CD8-positive, alpha-beta memory T cell (primary cell): Measurements from ENCODE around the gene TEX51. TPM values are rescaled to one million over a fixed set of nuclear protein-coding genes. Genes with fewer than 3 reads are reported as not detected.

Experiments used
- CTCF ChIA-PET: fragments of 350-600 bp; sonication (Branson Sonifier 250); formaldehyde crosslinking; loops from one replicate; lab custom pipeline; 2021; ENCODE audit warnings: antibody characterized with exemption; lab: Charles Lee
- POLR2A ChIA-PET: fragments of 350-600 bp; sonication (Branson Sonifier 250); formaldehyde crosslinking; loops from one replicate; lab custom pipeline; 2021; ENCODE audit warnings: antibody characterized with exemption; lab: Charles Lee
- DNase-seq, 5 donors: peaks; one replicate each; pipeline versions ENCODE4 v3.0.0 to v3.0.0-alpha.2; 2020 to 2022; ENCODE audit warnings: mixed read lengths in 1 of 5
- H3K27ac ChIP-seq: one replicate; pipeline ENCODE4 v1.7.0; 2013; ENCODE audit warnings: low read depth, mild to moderate bottlenecking, low read length, moderate library complexity
- H3K27me3 ChIP-seq: 2 replicates; pipeline ENCODE4 v1.7.0; 2013; ENCODE audit warnings: low read length, mild to moderate bottlenecking; ENCODE audit not compliant: insufficient read depth, poor library complexity, severe bottlenecking
- H3K36me3 ChIP-seq: 2 replicates; pipeline ENCODE4 v1.7.0; 2013; ENCODE audit warnings: mild to moderate bottlenecking, low read length, moderate library complexity; ENCODE audit not compliant: insufficient read depth
- H3K4me1 ChIP-seq: 2 replicates; pipeline ENCODE4 v1.7.0; 2013; ENCODE audit warnings: mild to moderate bottlenecking, low read length, moderate library complexity; ENCODE audit not compliant: insufficient read depth
- H3K4me3 ChIP-seq: 2 replicates; pipeline ENCODE4 v1.7.0; 2013; ENCODE audit warnings: mild to moderate bottlenecking, low read length
- H3K9me3 ChIP-seq: 2 replicates; pipeline ENCODE4 v1.7.0; 2013; ENCODE audit warnings: mild to moderate bottlenecking, low read length
- H3K27ac Mint-ChIP-seq, 8 donors: one replicate each; pipeline ENCODE4 v1.8.0; 2020 to 2021; ENCODE audit warnings: mixed read lengths in 8 of 8, mild to moderate bottlenecking in 6 of 8, inconsistent platforms in 3 of 8, moderate library complexity in 3 of 8
- H3K27me3 Mint-ChIP-seq, 2 donors: one replicate each; pipeline ENCODE4 v1.8.0; 2020 to 2021; ENCODE audit warnings: mixed read lengths in 2 of 2, mild to moderate bottlenecking in 1 of 2, moderate library complexity in 1 of 2
- H3K36me3 Mint-ChIP-seq, 3 donors: one replicate each; pipeline ENCODE4 v1.8.0; 2020 to 2021; ENCODE audit warnings: mixed read lengths in 3 of 3, inconsistent platforms in 1 of 3, mild to moderate bottlenecking in 1 of 3
- H3K4me1 Mint-ChIP-seq, 3 donors: one replicate each; pipeline ENCODE4 v1.8.0; 2020 to 2021; ENCODE audit warnings: mixed read lengths in 3 of 3, inconsistent platforms in 1 of 3, mild to moderate bottlenecking in 1 of 3
- H3K4me3 Mint-ChIP-seq, 7 donors: one replicate each; pipeline ENCODE4 v1.8.0; 2020 to 2021; ENCODE audit warnings: mixed read lengths in 7 of 7, mild to moderate bottlenecking in 6 of 7, moderate library complexity in 4 of 7, inconsistent platforms in 2 of 7
- H3K9me3 Mint-ChIP-seq, 5 donors: one replicate each; pipeline ENCODE4 v1.8.0; 2020 to 2022; ENCODE audit warnings: mixed read lengths in 5 of 5, mild to moderate bottlenecking in 3 of 5, moderate library complexity in 2 of 5, inconsistent platforms in 1 of 5
- polyA plus RNA-seq: library from polyadenylated mRNA; unstranded; fragments of 300-500 nt; fragmentation: Illumina TruSeq; gene quantifications from one replicate; pipeline ENCODE4 v1.2.3, GENCODE V29; 2021
- total RNA-seq, 2 experiments: library from RNA; stranded (reverse); gene quantifications; one replicate each; pipeline ENCODE4 v1.2.3, GENCODE V29; 2021

TEX51 gene
- total and polyA plus RNA-seq, 3 experiments from 2014 or later, result not detected

DNA sequence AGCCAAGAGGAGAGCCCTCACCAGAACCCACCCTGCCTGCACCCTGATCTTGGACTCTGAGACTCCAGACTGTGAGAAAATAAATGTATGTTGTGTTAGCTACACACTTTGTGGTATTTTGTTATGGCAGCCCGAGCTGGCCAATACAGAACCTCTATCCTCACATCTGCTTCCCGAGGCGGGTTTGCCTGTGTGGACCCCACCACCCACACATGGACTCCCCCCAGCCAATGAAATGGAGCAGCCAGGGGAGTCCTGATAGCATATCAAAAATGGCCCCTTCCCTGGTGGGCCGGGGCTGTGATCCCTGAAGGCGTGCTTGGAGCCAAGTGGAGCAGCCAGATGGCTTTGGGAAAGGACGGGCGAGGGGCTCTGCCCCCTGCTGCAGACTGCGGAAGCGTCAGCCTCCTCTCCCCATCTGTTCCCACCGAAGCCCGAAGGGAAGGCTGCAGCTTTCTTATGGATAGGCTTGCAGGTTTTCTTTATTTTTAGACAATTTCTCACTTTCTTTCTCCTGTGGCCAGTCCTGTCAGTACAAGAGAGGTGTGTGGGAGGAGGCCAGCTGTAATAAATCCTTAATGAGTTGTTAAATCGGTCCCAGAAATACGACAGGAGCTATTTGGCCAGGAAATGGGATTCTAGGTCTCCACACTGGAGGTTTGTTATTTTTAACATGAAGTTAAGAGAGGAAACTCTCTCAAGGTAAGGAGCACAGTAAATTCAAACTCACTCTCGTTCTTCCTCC is 34.4 kb downstream of the TEX51 start:
- CTCF ChIA-PET, result no interaction called here
- Histone ChIP-seq H3K36me3 (no peaks in the 10 kb centered on the region), H3K9me3 (no peaks in the 10 kb centered on the region), H3K4me1 (no peaks in the 10 kb centered on the region), H3K27me3 (no peaks in the 10 kb centered on the region), H3K27ac (no peak overlapping the region), H3K4me3 (no peak overlapping the region)
- Mint-ChIP-seq H3K27me3 (peaks cover 4 to 40% of the 10 kb centered on the region in 2 donors), H3K27ac (peak overlapping the region in 1 of 8 donors; percentile 3), H3K9me3 (peaks cover 4 to 10% (median 7%) of the 10 kb centered on the region in 5 donors), H3K36me3 (peaks cover 0 to 3% (median 0%) of the 10 kb centered on the region in 3 donors), H3K4me1 (peaks cover 4 to 10% (median 7%) of the 10 kb centered on the region in 3 donors), H3K4me3 (no peak overlapping the region)
- no peak for DNase-seq
- POLR2A ChIA-PET, result no interaction called here

DNA sequence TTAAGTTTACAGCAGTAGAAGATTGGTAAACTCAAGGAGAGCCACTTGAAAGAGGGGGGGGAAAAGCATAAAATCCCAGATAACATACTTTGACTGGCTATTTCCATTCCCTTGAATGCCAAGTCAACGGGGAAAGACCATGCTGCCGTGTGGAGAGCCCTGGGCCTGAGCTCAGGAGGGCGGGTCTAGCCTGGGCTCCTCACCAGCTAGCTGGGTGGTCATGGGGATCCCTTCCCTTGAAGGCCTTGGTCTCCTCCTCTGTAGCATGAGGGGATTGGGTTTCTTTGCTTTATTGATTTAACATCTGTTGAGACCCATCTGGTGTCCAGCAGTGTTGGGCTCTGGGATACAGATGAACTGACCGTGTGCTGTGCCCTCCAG is 35.0 kb downstream of the TEX51 start:
- Mint-ChIP-seq H3K4me1 (peaks cover 4 to 10% (median 7%) of the 10 kb centered on the region in 3 donors), H3K9me3 (peaks cover 4 to 10% (median 7%) of the 10 kb centered on the region in 5 donors), H3K27me3 (peaks cover 4 to 45% of the 10 kb centered on the region in 2 donors), H3K27ac (no peak overlapping the region), H3K36me3 (peaks cover 0 to 3% (median 0%) of the 10 kb centered on the region in 3 donors), H3K4me3 (no peak overlapping the region)
- Histone ChIP-seq H3K36me3 (no peaks in the 10 kb centered on the region), H3K27me3 (no peaks in the 10 kb centered on the region), H3K4me3 (no peak overlapping the region), H3K27ac (no peak overlapping the region), H3K9me3 (no peaks in the 10 kb centered on the region), H3K4me1 (no peaks in the 10 kb centered on the region)
- DNase-seq, result no peak
- POLR2A ChIA-PET, result no interaction called here
- CTCF ChIA-PET, result no interaction called here

DNA sequence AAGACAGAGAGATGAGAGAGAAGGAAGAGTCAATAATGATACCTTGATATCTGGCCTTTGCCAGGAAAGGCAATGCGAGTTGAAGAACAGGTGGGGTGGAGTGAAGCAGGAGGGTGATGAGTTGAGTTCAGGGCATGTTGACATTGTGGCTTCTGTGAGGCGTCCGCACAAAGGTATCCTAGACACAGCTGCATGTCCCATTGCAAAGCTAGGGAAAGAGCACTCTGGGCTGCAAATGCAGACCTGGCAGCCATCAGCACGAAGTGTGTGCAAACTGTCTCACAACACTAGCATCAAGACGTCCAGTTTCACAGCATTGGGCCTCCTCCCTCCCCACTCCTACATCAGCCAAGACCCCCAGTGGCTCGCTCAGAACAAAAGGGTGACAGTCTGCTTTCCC is 36.1 kb downstream of the TEX51 start:
- H3K36me3 ChIP-seq, result no peaks in the 10 kb centered on the region
- H3K9me3 Mint-ChIP-seq, result peaks cover 4 to 9% (median 5%) of the 10 kb centered on the region in 5 donors
- peaks cover 0 to 3% (median 0%) of the 10 kb centered on the region in 3 donors for H3K36me3 Mint-ChIP-seq
- peaks cover 4 to 10% (median 7%) of the 10 kb centered on the region in 3 donors for H3K4me1 Mint-ChIP-seq
- no peaks in the 10 kb centered on the region for H3K9me3 ChIP-seq
- no peaks in the 10 kb centered on the region for H3K4me1 ChIP-seq
- no peak overlapping the region for H3K27ac ChIP-seq
- H3K27me3 ChIP-seq, result no peaks in the 10 kb centered on the region
- no peak for DNase-seq
- H3K27me3 Mint-ChIP-seq, result peaks cover 4 to 44% of the 10 kb centered on the region in 2 donors
- H3K27ac Mint-ChIP-seq, result no peak overlapping the region
- ChIA-PET CTCF (no interaction called here), POLR2A (no interaction called here)
- peak overlapping the region in 1 of 7 donors; percentile 74 for H3K4me3 Mint-ChIP-seq
- no peak overlapping the region for H3K4me3 ChIP-seq

DNA sequence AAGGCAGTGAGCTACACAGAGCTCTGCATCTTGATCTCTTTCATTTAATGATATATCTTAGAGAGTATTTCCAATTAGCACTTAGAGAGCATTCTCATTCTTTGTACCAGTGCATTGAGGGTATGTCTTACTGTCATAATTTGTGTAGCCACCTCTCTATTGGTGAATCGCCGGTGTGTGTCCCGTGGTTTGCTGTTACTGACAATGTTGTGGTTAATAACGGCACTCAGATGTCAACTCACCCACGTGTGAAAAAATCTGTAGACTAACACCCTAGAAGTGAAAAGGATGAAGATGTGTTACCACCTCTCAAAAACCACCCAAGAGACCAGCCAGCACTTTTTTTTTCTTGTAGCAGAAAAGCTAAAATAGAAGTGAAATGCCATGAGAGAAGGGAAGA is 37.1 kb downstream of the TEX51 start:
- CTCF ChIA-PET, result no interaction called here
- H3K27ac Mint-ChIP-seq, result peak overlapping the region in 1 of 8 donors; percentile 76
- H3K9me3 ChIP-seq, result no peaks in the 10 kb centered on the region
- no peaks in the 10 kb centered on the region for H3K27me3 ChIP-seq
- H3K36me3 Mint-ChIP-seq, result no peaks in the 10 kb centered on the region
- no peak overlapping the region for H3K4me3 ChIP-seq
- peaks cover 4 to 10% (median 7%) of the 10 kb centered on the region in 3 donors for H3K4me1 Mint-ChIP-seq
- H3K36me3 ChIP-seq, result no peaks in the 10 kb centered on the region
- H3K4me3 Mint-ChIP-seq, result peak overlapping the region in 1 of 7 donors; percentile 4
- no peak for DNase-seq
- no peaks in the 10 kb centered on the region for H3K4me1 ChIP-seq
- POLR2A ChIA-PET, result no interaction called here
- H3K27ac ChIP-seq, result no peak overlapping the region
- peaks cover 4 to 45% of the 10 kb centered on the region in 2 donors for H3K27me3 Mint-ChIP-seq
- H3K9me3 Mint-ChIP-seq, result no peaks in the 10 kb centered on the region

DNA sequence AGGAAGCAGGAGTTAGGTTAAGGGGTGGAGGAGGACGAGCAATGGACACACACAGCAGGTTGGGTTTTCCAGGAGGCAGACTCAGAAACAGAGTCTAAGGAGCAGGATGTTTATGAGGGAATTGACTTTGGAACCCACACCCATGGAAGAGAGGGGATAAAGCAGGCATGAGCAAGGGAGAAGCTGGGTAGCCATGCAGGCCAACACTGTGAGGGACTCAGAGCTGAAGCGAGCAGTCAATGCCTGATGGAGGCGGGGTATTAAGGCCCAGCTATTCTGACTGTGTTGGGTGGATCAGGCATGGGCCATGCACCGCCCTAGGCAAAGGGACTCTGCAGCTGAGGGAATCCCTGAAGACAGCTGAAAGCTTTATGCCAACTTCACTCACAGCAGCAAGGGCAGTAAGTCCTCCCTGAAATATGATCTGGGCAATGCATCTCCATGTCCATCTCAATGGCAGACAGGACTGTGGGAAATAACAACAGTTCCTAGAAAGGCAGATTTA is 37.6 kb downstream of the TEX51 start:
- H3K27ac Mint-ChIP-seq, result peak overlapping the region in 1 of 8 donors; percentile 76
- no peak overlapping the region for H3K4me3 ChIP-seq
- no peak overlapping the region for H3K27ac ChIP-seq
- POLR2A ChIA-PET, result no interaction called here
- no peak for DNase-seq
- CTCF ChIA-PET, result no interaction called here
- no peaks in the 10 kb centered on the region for H3K4me1 ChIP-seq
- no peaks in the 10 kb centered on the region for H3K27me3 ChIP-seq
- peaks cover 4 to 10% (median 7%) of the 10 kb centered on the region in 3 donors for H3K4me1 Mint-ChIP-seq
- no peaks in the 10 kb centered on the region for H3K36me3 ChIP-seq
- no peaks in the 10 kb centered on the region for H3K9me3 ChIP-seq
- H3K27me3 Mint-ChIP-seq, result peaks cover 4 to 49% of the 10 kb centered on the region in 2 donors
- H3K4me3 Mint-ChIP-seq, result no peak overlapping the region
- H3K36me3 Mint-ChIP-seq, result no peaks in the 10 kb centered on the region
- H3K9me3 Mint-ChIP-seq, result no peaks in the 10 kb centered on the region

DNA sequence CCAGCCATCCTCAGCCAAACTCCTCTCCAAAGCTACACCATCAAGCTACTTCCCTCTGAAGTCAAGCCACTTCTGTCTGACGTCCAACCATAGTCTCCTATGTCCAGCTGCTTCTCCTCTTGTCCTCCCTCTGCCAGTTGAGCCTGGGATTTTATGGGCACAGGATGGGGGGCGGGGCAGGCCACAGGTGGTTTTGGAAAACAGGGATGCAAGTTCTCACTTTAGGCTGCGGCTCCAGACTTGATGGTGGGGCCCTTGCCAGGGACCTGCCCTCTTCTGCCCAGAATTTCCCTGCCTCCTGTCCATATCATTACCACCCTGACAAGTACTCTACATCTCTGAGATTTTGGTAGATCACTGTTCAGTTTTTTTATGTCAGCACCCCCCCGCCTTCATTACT is 41.6 kb downstream of the TEX51 start:
- no peak overlapping the region for H3K27ac Mint-ChIP-seq
- peaks cover 0 to 7% (median 3%) of the 10 kb centered on the region in 5 donors for H3K9me3 Mint-ChIP-seq
- DNase-seq, result no peak
- Histone ChIP-seq H3K27ac (no peak overlapping the region), H3K4me1 (no peaks in the 10 kb centered on the region), H3K9me3 (no peaks in the 10 kb centered on the region), H3K27me3 (peaks cover 3% of the 10 kb centered on the region), H3K36me3 (no peaks in the 10 kb centered on the region), H3K4me3 (no peak overlapping the region)
- ChIA-PET POLR2A (no interaction called here), CTCF (no interaction called here)
- H3K36me3 Mint-ChIP-seq, result no peaks in the 10 kb centered on the region
- peaks cover 4 to 10% (median 7%) of the 10 kb centered on the region in 3 donors for H3K4me1 Mint-ChIP-seq
- H3K4me3 Mint-ChIP-seq, result no peak overlapping the region
- H3K27me3 Mint-ChIP-seq, result peaks cover 8 to 59% of the 10 kb centered on the region in 2 donors

DNA sequence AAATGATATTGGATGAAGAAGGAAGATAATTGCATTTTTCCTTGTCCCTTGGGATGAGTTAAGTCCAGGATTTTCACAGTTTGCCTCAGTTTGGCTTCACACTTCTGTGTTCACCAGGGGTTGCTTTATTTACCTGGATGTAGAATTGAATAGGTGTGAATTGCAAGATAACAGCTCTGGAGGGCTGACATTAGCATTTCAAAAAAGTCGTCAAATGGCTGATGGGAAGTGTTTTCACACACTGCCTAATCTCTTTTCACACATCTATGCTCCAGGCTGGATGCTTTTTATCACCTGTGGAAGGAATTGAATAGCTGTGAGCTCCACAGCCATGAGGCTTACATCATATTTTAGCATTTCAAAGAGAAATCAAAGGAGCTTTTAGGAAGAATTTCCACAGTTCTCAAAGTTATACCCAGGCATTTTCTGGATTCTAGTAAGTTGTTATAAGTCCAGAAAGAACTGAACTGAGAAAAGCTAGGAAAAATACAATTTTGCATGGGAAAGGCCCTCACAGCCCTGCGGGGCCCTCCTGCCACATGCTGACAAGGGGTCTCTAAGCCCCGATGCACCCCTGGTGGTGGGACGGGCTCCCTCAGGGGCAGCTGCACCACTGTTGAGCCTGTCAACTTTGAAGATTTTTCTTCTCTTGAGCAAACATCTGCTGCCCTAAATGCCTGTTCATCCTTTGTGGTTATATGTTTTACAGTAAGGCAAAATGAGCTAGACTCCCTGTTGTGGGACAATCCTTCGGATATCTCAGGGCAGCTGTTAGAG is 43.9 kb downstream of the TEX51 start:
- no peak overlapping the region for H3K4me3 Mint-ChIP-seq
- H3K36me3 Mint-ChIP-seq, result no peaks in the 10 kb centered on the region
- no peak for DNase-seq
- no peak overlapping the region for H3K27ac Mint-ChIP-seq
- H3K27me3 Mint-ChIP-seq, result peaks cover 13 to 68% of the 10 kb centered on the region in 2 donors
- H3K9me3 ChIP-seq, result no peaks in the 10 kb centered on the region
- no peak overlapping the region for H3K27ac ChIP-seq
- peaks cover 3% of the 10 kb centered on the region for H3K27me3 ChIP-seq
- ChIA-PET CTCF (no interaction called here), POLR2A (no interaction called here)
- H3K9me3 Mint-ChIP-seq, result peaks cover 0 to 7% (median 3%) of the 10 kb centered on the region in 5 donors
- no peak overlapping the region for H3K4me3 ChIP-seq
- no peaks in the 10 kb centered on the region for H3K4me1 ChIP-seq
- no peaks in the 10 kb centered on the region for H3K4me1 Mint-ChIP-seq
- H3K36me3 ChIP-seq, result no peaks in the 10 kb centered on the region
